PFSK-1 (cell line): Measurements from ENCODE around the gene USP34.

ENCODE experiments used
- FOXP2 ChIP-seq: optimal IDR thresholded peaks from 2 replicates; pipeline ENCODE3; 2011; ENCODE audit warnings: borderline replicate concordance, control low read depth, inconsistent platforms; ENCODE audit not compliant: insufficient read depth; ENCODE audit errors: extremely low read length, extremely low read depth
- POLR2AphosphoS5 ChIP-seq: IDR thresholded peaks from 2 replicates; pipeline ENCODE4 v1.6.1; 2012; ENCODE audit warnings: low read depth, mild to moderate bottlenecking, control low read depth, low read length, moderate library complexity
- REST ChIP-seq, 2 experiments: IDR thresholded peaks; 2 replicates each; pipeline versions ENCODE4 v1.6.1 to v1.8.0; 2011 to 2012; ENCODE audit warnings: low read depth in 2 of 2, low read length in 2 of 2, control low read depth in 1 of 2, inconsistent platforms in 1 of 2, mild to moderate bottlenecking in 1 of 2, moderate library complexity in 1 of 2; ENCODE audit not compliant: insufficient read depth in 1 of 2
- SIN3A ChIP-seq: IDR thresholded peaks from 2 replicates; pipeline ENCODE4 v1.6.1; 2012; ENCODE audit warnings: mild to moderate bottlenecking, low read length, moderate library complexity, borderline replicate concordance; ENCODE audit not compliant: insufficient read depth
- TAF1 ChIP-seq: IDR thresholded peaks from 2 replicates; pipeline ENCODE4 v1.6.1; 2012; ENCODE audit warnings: low read length, control low read depth, borderline replicate concordance; ENCODE audit not compliant: insufficient read depth

Gene USP34

GRCh38 chr2:61362873-61363272, 108.0 kb downstream of the USP34 start:
- TF ChIP-seq TAF1, result no peak
- TF ChIP-seq FOXP2, result no peak
- no peak for TF ChIP-seq POLR2AphosphoS5

GRCh38 chr2:61361068-61361467, 109.8 kb downstream of the USP34 start:
- TF ChIP-seq FOXP2, result no peak
- TF ChIP-seq SIN3A, result no peak
- TF ChIP-seq POLR2AphosphoS5, result no peak
- TF ChIP-seq REST (IDR thresholded peaks at IDR 0.05; ENCODE audit: insufficient read depth in 1 of 2, low read depth in 2 of 2, low read length in 2 of 2), result no peak
- TF ChIP-seq TAF1, result no peak

GRCh38 chr2:61359058-61359457, 111.8 kb downstream of the USP34 start:
- TF ChIP-seq REST (IDR thresholded peaks at IDR 0.05; ENCODE audit: insufficient read depth in 1 of 2, low read depth in 2 of 2, low read length in 2 of 2), result no peak
- no peak for TF ChIP-seq FOXP2
- no peak for TF ChIP-seq POLR2AphosphoS5
- TF ChIP-seq TAF1, result no peak
- TF ChIP-seq SIN3A, result no peak

- TF ChIP-seq FOXP2 (no peak), REST (IDR thresholded peaks at IDR 0.05; ENCODE audit: insufficient read depth in 1 of 2, low read depth in 2 of 2, low read length in 2 of 2) (no peak), POLR2AphosphoS5 (no peak), TAF1 (no peak), SIN3A (no peak)
These were observed 113.2 kb downstream of the USP34 start for GRCh38 chr2:61357681-61358080.

GRCh38 chr2:61356958-61357350, 113.9 kb downstream of the USP34 start:
- TF ChIP-seq FOXP2 (no peak), TAF1 (no peak), SIN3A (no peak), POLR2AphosphoS5 (no peak), REST (IDR thresholded peaks at IDR 0.05; ENCODE audit: insufficient read depth in 1 of 2, low read depth in 2 of 2, low read length in 2 of 2) (no peak)
